Measurements from ENCODE around the gene SPACA9. TPM values are rescaled to one million over a fixed set of nuclear protein-coding genes. Genes with fewer than 3 reads are reported as not detected.

SPACA9 gene
- total RNA-seq, 1 donor from 2014 or later = 3.1 TPM

GRCh38 chr9:132894346-132894745 lies 15.6 kb downstream of the SPACA9 start:
- DNase-seq (ENCODE audit: low spot score) = peak; percentile 50

GRCh38 chr9:132894862-132895835 lies 16.5 kb downstream of the SPACA9 start:
- DNase-seq (ENCODE audit: low spot score) = peak; percentile 25

GRCh38 chr9:132896264-132896663 lies 17.6 kb downstream of the SPACA9 start:
- DNase-seq (ENCODE audit: low spot score) = no peak

- no peak for DNase-seq (ENCODE audit: low spot score)
Observed at GRCh38 chr9:132896906-132897305, 18.2 kb downstream of the SPACA9 start.

- DNase-seq (ENCODE audit: low spot score) = no peak
Observed at GRCh38 chr9:132898051-132898450, 19.4 kb downstream of the SPACA9 start.

GRCh38 chr9:132901858-132902831 lies 23.4 kb downstream of the SPACA9 start:
- peak; percentile 86 for DNase-seq (ENCODE audit: low spot score)

GRCh38 chr9:132903574-132904492 lies 25.1 kb downstream of the SPACA9 start:
- DNase-seq (ENCODE audit: low spot score) = no peak

GRCh38 chr9:132905726-132906125 lies 27.0 kb downstream of the SPACA9 start:
- no peak for DNase-seq (ENCODE audit: low spot score)

GRCh38 chr9:132908635-132909034 lies 29.9 kb downstream of the SPACA9 start:
- no peak for DNase-seq (ENCODE audit: low spot score)

- DNase-seq (ENCODE audit: low spot score) = no peak
Observed at GRCh38 chr9:132909311-132909710, 30.6 kb downstream of the SPACA9 start.

GRCh38 chr9:132910376-132910775 lies 31.7 kb downstream of the SPACA9 start:
- DNase-seq (ENCODE audit: low spot score) = no peak

GRCh38 chr9:132912131-132912530 lies 33.4 kb downstream of the SPACA9 start:
- no peak for DNase-seq (ENCODE audit: low spot score)

- no peak for DNase-seq (ENCODE audit: low spot score)
Observed at GRCh38 chr9:132914924-132915323, 36.2 kb downstream of the SPACA9 start.

- DNase-seq (ENCODE audit: low spot score) = no peak
Observed at GRCh38 chr9:132919614-132920268, 41.0 kb downstream of the SPACA9 start.

- DNase-seq (ENCODE audit: low spot score) = no peak
Observed at GRCh38 chr9:132923346-132923902, 44.7 kb downstream of the SPACA9 start.

- DNase-seq (ENCODE audit: low spot score) = no peak
Observed at GRCh38 chr9:132927704-132928103, 49.0 kb downstream of the SPACA9 start.

GRCh38 chr9:132931178-132931735 lies 52.6 kb downstream of the SPACA9 start:
- DNase-seq (ENCODE audit: low spot score) = no peak

- no peak for DNase-seq (ENCODE audit: low spot score)
Observed at GRCh38 chr9:132935026-132935425, 56.3 kb downstream of the SPACA9 start.

- DNase-seq (ENCODE audit: low spot score) = no peak
Observed at GRCh38 chr9:132937463-132937901, 58.8 kb downstream of the SPACA9 start.

- DNase-seq (ENCODE audit: low spot score) = no peak
Observed at GRCh38 chr9:132939169-132939568, 60.5 kb downstream of the SPACA9 start.

Measured in umbilical cord (tissue), 2 donors.